A673 (cell line): ENCODE results near the gene HRH3.

ENCODE experiments used
- EZH2 ChIP-seq: fragments of 200-600 bp; sonication (generic); IDR thresholded peaks from 2 replicates; pipeline ENCODE4 v1.6.1; 2017; ENCODE audit warnings: borderline replicate concordance, low read depth, mild to moderate bottlenecking, mixed read lengths, antibody characterized with exemption, low read length; ENCODE audit not compliant: poor library complexity, severe bottlenecking
- TF ChIP-seq, protein P1 (sequence below): fragments of 300-800, 200-600 bp; sonication (generic); conservative IDR thresholded peaks from 2 replicates; pipeline ENCODE4 v1.5.1; 2017; ENCODE audit warnings: low read depth, mild to moderate bottlenecking, antibody characterized with exemption, low read length, moderate library complexity, mixed read lengths

DNA sequence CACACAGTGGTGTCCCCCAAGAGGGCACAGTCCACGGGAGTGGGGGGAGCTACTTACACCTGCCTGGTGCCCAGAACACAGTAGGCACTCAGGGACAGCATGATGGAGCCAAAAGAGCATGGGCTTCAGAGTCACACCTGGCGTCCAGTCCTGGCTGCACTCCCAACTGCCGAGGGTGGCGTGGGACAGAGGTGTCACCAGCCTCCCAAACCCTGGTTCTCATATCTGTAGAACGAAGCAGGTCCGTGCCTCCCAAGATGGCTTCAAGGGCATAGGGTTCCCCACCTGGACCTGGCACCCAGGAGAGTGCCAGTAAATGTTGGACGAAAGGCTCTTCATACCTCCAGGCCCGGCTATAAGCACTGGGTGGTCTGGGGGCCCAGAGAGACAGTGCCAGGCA is 8.9 kb downstream of the HRH3 start:
- no peak for TF ChIP-seq EZH2
- TF ChIP-seq, protein P1, sequence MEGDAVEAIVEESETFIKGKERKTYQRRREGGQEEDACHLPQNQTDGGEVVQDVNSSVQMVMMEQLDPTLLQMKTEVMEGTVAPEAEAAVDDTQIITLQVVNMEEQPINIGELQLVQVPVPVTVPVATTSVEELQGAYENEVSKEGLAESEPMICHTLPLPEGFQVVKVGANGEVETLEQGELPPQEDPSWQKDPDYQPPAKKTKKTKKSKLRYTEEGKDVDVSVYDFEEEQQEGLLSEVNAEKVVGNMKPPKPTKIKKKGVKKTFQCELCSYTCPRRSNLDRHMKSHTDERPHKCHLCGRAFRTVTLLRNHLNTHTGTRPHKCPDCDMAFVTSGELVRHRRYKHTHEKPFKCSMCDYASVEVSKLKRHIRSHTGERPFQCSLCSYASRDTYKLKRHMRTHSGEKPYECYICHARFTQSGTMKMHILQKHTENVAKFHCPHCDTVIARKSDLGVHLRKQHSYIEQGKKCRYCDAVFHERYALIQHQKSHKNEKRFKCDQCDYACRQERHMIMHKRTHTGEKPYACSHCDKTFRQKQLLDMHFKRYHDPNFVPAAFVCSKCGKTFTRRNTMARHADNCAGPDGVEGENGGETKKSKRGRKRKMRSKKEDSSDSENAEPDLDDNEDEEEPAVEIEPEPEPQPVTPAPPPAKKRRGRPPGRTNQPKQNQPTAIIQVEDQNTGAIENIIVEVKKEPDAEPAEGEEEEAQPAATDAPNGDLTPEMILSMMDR: no peak
